GM18870 (cell line): Measurements from ENCODE around the gene ZNF221.
A peak's percentile ranks its signal among the peaks of the same experiment; 100 is the strongest.
"Not testable (repeated sequence)": the region's sequence is repeated elsewhere in the genome, so short reads cannot be mapped to it uniquely, and the experiment has no call there.

ENCODE experiments used
- ATAC-seq: cut with Tn5 transposase; IDR thresholded peaks from one replicate; pipeline ENCODE4 v1.9.1; 2021; ENCODE audit warnings: moderate library complexity; ENCODE audit not compliant: unreplicated experiment

Gene ZNF221

GRCh38 chr19:43950834-43951645 lies at the start of gene ZNF221:
Gene ZNF221, plus strand, starts transcription at chr19:43951228. Its CDS starts 11,499 bp downstream, at chr19:43962727.
- peak; percentile 84 for ATAC-seq

GRCh38 chr19:43901395-43902390 lies 49.3 kb upstream of the ZNF221 start:
- ATAC-seq = no peak

- ATAC-seq = no peak
These were observed 48.6 kb upstream of the ZNF221 start for GRCh38 chr19:43902399-43902798.

- no peak for ATAC-seq
These were observed 45.1 kb upstream of the ZNF221 start for GRCh38 chr19:43905897-43906296.

- no peak for ATAC-seq
These were observed 44.3 kb upstream of the ZNF221 start for GRCh38 chr19:43906774-43907173.

- ATAC-seq = no peak
These were observed 42.4 kb upstream of the ZNF221 start for GRCh38 chr19:43908659-43909058.

- ATAC-seq = no peak
These were observed 40.1 kb upstream of the ZNF221 start for GRCh38 chr19:43910884-43911283.

- ATAC-seq = no peak
These were observed 37.6 kb upstream of the ZNF221 start for GRCh38 chr19:43913383-43913782.

- ATAC-seq = no peak
These were observed 37.0 kb upstream of the ZNF221 start for GRCh38 chr19:43914051-43914450.

- ATAC-seq = no peak
These were observed 27.2 kb upstream of the ZNF221 start for GRCh38 chr19:43923875-43924274.

- ATAC-seq = no peak
These were observed 22.2 kb upstream of the ZNF221 start for GRCh38 chr19:43928820-43929219.

- ATAC-seq = no peak
These were observed 16.7 kb upstream of the ZNF221 start for GRCh38 chr19:43934055-43934984.

GRCh38 chr19:43934985-43935708 lies 15.9 kb upstream of the ZNF221 start, which contains the start of gene ZNF45:
Gene ZNF45, minus strand, starts transcription at chr19:43935282. Its CDS starts 13,097 bp downstream, at chr19:43922185.
- ATAC-seq = peak; percentile 65

- no peak for ATAC-seq
These were observed 14.8 kb upstream of the ZNF221 start for GRCh38 chr19:43936188-43936587.

- no peak for ATAC-seq
These were observed 11.3 kb upstream of the ZNF221 start for GRCh38 chr19:43939557-43940260.

- ATAC-seq = no peak
These were observed 10.3 kb upstream of the ZNF221 start for GRCh38 chr19:43940719-43941118.

- no peak for ATAC-seq
These were observed 9.8 kb upstream of the ZNF221 start for GRCh38 chr19:43941209-43941608.

GRCh38 chr19:43947412-43947811 lies 3.6 kb upstream of the ZNF221 start:
- ATAC-seq = not testable (repeated sequence)

- not testable (repeated sequence) for ATAC-seq
These were observed 1.2 kb upstream of the ZNF221 start for GRCh38 chr19:43949803-43950202.
